ENCODE data around the gene TTC33.

GRCh38 chr5:40480392-40480791 is 275.4 kb downstream of the TTC33 start:
- TF ChIP-seq EZH2 (IDR thresholded peaks at IDR 0.05; ENCODE audit: borderline replicate concordance, insufficient read depth, low read depth, low read length, poor library complexity, severe bottlenecking) (no peak), CTCF (IDR thresholded peaks at IDR 0.05) (no peak)
